Measurements from ENCODE around the gene DPP7. TPM values are rescaled to one million over a fixed set of nuclear protein-coding genes. Genes with fewer than 3 reads are reported as not detected.
"Not testable (repeated sequence)": the region's sequence is repeated elsewhere in the genome, so short reads cannot be mapped to it uniquely, and the experiment has no call there.

The DPP7 gene
- total and polyA plus RNA-seq, 2 of the 4 experiments (the other 2 are of a cell fraction), result 14.9 to 76.4 TPM

- BruUV-seq (replicated peaks); H4K8ac ChIP-seq (ENCODE audit: low read depth in 2 of 2, low read length in 2 of 2); dilution Hi-C loops (cut with HindIII; ENCODE audit: low sequenced_read_pairs, unreplicated experiment); H3K27ac ChIP-seq (ENCODE audit: insufficient read depth, low read length); H2AK9ac ChIP-seq (replicated peaks; ENCODE audit: low read depth, low read length, poor library complexity); H3K4me1 ChIP-seq (ENCODE audit: control insufficient read depth, insufficient read depth, low read length); H3K14ac ChIP-seq (replicated peaks; ENCODE audit: low read depth, low read length); H2AFZ ChIP-seq (replicated peaks; ENCODE audit: low read length, poor library complexity); H2BK120ac ChIP-seq (ENCODE audit: low read depth, low read length); H3K56ac ChIP-seq (ENCODE audit: extremely low read depth, insufficient read depth, low read length); H3K23ac ChIP-seq (ENCODE audit: low read depth, low read length); ATAC-seq (ENCODE audit: low read depth); H4K91ac ChIP-seq (ENCODE audit: insufficient read depth, low read depth, low read length); H2AK5ac ChIP-seq (ENCODE audit: low read depth, low read length); in situ Hi-C loops (cut with MboI; ENCODE audit: low sequenced_read_pairs); intact Hi-C loops (cut with micrococcal nuclease); H3K79me1 ChIP-seq (ENCODE audit: low read depth in 1 of 2, low read length in 2 of 2); H3K4ac ChIP-seq (ENCODE audit: low read depth, low read length); H2BK5ac ChIP-seq (ENCODE audit: low read depth, low read length, poor library complexity, severe bottlenecking); H3K18ac ChIP-seq (ENCODE audit: low read depth, low read length); POLR2A ChIA-PET (ENCODE audit: unreplicated experiment); H3K4me2 ChIP-seq (ENCODE audit: low read depth, low read length); H4K5ac ChIP-seq (ENCODE audit: low read depth, low read length); H3K9ac ChIP-seq (ENCODE audit: low read depth, low read length); H3K27me3 ChIP-seq (ENCODE audit: control insufficient read depth, insufficient read depth, low read length); H3K4me3 ChIP-seq (ENCODE audit: insufficient read depth, low read depth, low read length); H3K9me1 ChIP-seq (ENCODE audit: insufficient read depth, low read length); H3K9me3 ChIP-seq (ENCODE audit: control insufficient read depth, insufficient read depth, low read length); H4K20me1 ChIP-seq (ENCODE audit: insufficient read depth, low read length); H2BK20ac ChIP-seq (ENCODE audit: low read depth, low read length); H3K36me3 ChIP-seq (ENCODE audit: control insufficient read depth, insufficient read depth, low read length); DNase-seq; H2BK15ac ChIP-seq (ENCODE audit: low read depth, low read length): not testable (repeated sequence)
- CTCF ChIA-PET, result interaction anchor here (1.2 to 1.9 kb wide), 2 partner anchors 16 to 24 kb away, joined by 5 to 17 read pairs; partner anchors contain the start of genes MAN1B1 and NPDC1
- WGBS, 2 experiments (ENCODE audit: extremely low coverage in 2 of 2, insufficient read length in 1 of 2), result no CpG with 5 or more reads among the region's 9 CpGs
Measured at GRCh38 chr9:137062798-137063197, 51.7 kb downstream of the DPP7 start.

Data from IMR-90 (cell line).